ENCODE data around the gene PALD1. TPM values are rescaled to one million over a fixed set of nuclear protein-coding genes. Genes with fewer than 3 reads are reported as not detected.

PALD1 gene
- total RNA-seq, 2 donors from 2014 or later, result 17.3 to 19.7 TPM

- no peak for TF ChIP-seq CTCF (conservative IDR thresholded peaks at IDR 0.05)
- H3K4me1 Mint-ChIP-seq, result peaks cover 19% of the 10 kb centered on the region
- Histone ChIP-seq H3K9me3 (ENCODE audit: control insufficient read depth, low read length) (no peaks in the 10 kb centered on the region), H3K4me3 (ENCODE audit: low read length) (no peak overlapping the region), H3K4me1 (ENCODE audit: control insufficient read depth, insufficient read depth, low read length) (no peaks in the 10 kb centered on the region), H3K36me3 (ENCODE audit: control insufficient read depth, insufficient read depth, low read length) (no peaks in the 10 kb centered on the region), H3K27ac (ENCODE audit: low read depth, low read length) (no peak overlapping the region), H3K27me3 (ENCODE audit: control insufficient read depth, insufficient read depth, low read length, poor library complexity, severe bottlenecking) (no peaks in the 10 kb centered on the region), H3K9ac (ENCODE audit: extremely low read depth, low read length, poor library complexity, severe bottlenecking) (no peak overlapping the region)
- no peaks in the 10 kb centered on the region for H3K36me3 Mint-ChIP-seq (ENCODE audit: low read depth)
- 90 to 96% methylated on average over 10 to 11 of the region's 12 CpGs for WGBS, 2 experiments (ENCODE audit: insufficient coverage in 1 of 2, insufficient read length in 1 of 2)
- no peak overlapping the region for H3K4me3 Mint-ChIP-seq
- no peak overlapping the region for H3K27ac Mint-ChIP-seq
- H3K9me3 Mint-ChIP-seq, result no peaks in the 10 kb centered on the region
- no peaks in the 10 kb centered on the region for H3K27me3 Mint-ChIP-seq (ENCODE audit: insufficient read depth)
- no peak for DNase-seq
These were observed 26.2 kb downstream of the PALD1 start for GRCh38 chr10:70504521-70505358.

- Mint-ChIP-seq H3K27me3 (ENCODE audit: insufficient read depth) (no peaks in the 10 kb centered on the region), H3K4me3 (no peak overlapping the region), H3K9me3 (no peaks in the 10 kb centered on the region), H3K36me3 (ENCODE audit: low read depth) (no peaks in the 10 kb centered on the region), H3K4me1 (peaks cover 24% of the 10 kb centered on the region), H3K27ac (no peak overlapping the region)
- WGBS, 2 experiments (ENCODE audit: insufficient coverage in 1 of 2, insufficient read length in 1 of 2), result 92 to 96% methylated on average over 7 to 9 of the region's 9 CpGs
- H3K9me3 ChIP-seq (ENCODE audit: control insufficient read depth, low read length), result no peaks in the 10 kb centered on the region
- H3K4me1 ChIP-seq (ENCODE audit: control insufficient read depth, insufficient read depth, low read length), result peaks cover 6% of the 10 kb centered on the region
- H3K27me3 ChIP-seq (ENCODE audit: control insufficient read depth, insufficient read depth, low read length, poor library complexity, severe bottlenecking), result no peaks in the 10 kb centered on the region
- H3K9ac ChIP-seq (ENCODE audit: extremely low read depth, low read length, poor library complexity, severe bottlenecking), result no peak overlapping the region
- no peak overlapping the region for H3K27ac ChIP-seq (ENCODE audit: low read depth, low read length)
- no peak for TF ChIP-seq CTCF (conservative IDR thresholded peaks at IDR 0.05)
- no peak for DNase-seq
- no peaks in the 10 kb centered on the region for H3K36me3 ChIP-seq (ENCODE audit: control insufficient read depth, insufficient read depth, low read length)
- no peak overlapping the region for H3K4me3 ChIP-seq (ENCODE audit: low read length)
These were observed 27.3 kb downstream of the PALD1 start for GRCh38 chr10:70505908-70506307.

- H3K9ac ChIP-seq (ENCODE audit: extremely low read depth, low read length, poor library complexity, severe bottlenecking), result no peak overlapping the region
- H3K36me3 ChIP-seq (ENCODE audit: control insufficient read depth, insufficient read depth, low read length), result no peaks in the 10 kb centered on the region
- H3K4me3 ChIP-seq (ENCODE audit: low read length), result no peak overlapping the region
- Mint-ChIP-seq H3K4me3 (no peak overlapping the region), H3K4me1 (peaks cover 29% of the 10 kb centered on the region), H3K9me3 (no peaks in the 10 kb centered on the region), H3K27ac (no peak overlapping the region), H3K36me3 (ENCODE audit: low read depth) (no peaks in the 10 kb centered on the region), H3K27me3 (ENCODE audit: insufficient read depth) (no peaks in the 10 kb centered on the region)
- peaks cover 12% of the 10 kb centered on the region for H3K4me1 ChIP-seq (ENCODE audit: control insufficient read depth, insufficient read depth, low read length)
- no peak for DNase-seq
- no peaks in the 10 kb centered on the region for H3K9me3 ChIP-seq (ENCODE audit: control insufficient read depth, low read length)
- no peak for TF ChIP-seq CTCF (conservative IDR thresholded peaks at IDR 0.05)
- WGBS, 2 experiments (ENCODE audit: insufficient coverage in 1 of 2, insufficient read length in 1 of 2), result 89 to 92% methylated on average over 2 to 6 of the region's 6 CpGs
- no peaks in the 10 kb centered on the region for H3K27me3 ChIP-seq (ENCODE audit: control insufficient read depth, insufficient read depth, low read length, poor library complexity, severe bottlenecking)
- H3K27ac ChIP-seq (ENCODE audit: low read depth, low read length), result no peak overlapping the region
These were observed 29.4 kb downstream of the PALD1 start for GRCh38 chr10:70507966-70508365.
